ENCODE data around the gene DDB1. TPM values are rescaled to one million over a fixed set of nuclear protein-coding genes. Genes with fewer than 3 reads are reported as not detected.

The DDB1 gene
- total RNA-seq, 1 donor = 330 TPM

- Histone ChIP-seq H3K36me3 (ENCODE audit: insufficient read depth, low read length) (peaks cover 34% of the 10 kb centered on the region), H4K20me1 (ENCODE audit: insufficient read depth, low read length) (no peaks in the 10 kb centered on the region), H3K79me2 (ENCODE audit: insufficient read depth, low read length) (no peaks in the 10 kb centered on the region), H2AFZ (ENCODE audit: low read length) (no peak overlapping the region), H3K27ac (ENCODE audit: low read depth, low read length) (no peak overlapping the region), H3K9me3 (ENCODE audit: low read depth, low read length) (no peaks in the 10 kb centered on the region), H3K27me3 (ENCODE audit: insufficient read depth, low read length) (no peaks in the 10 kb centered on the region), H3K4me3 (ENCODE audit: insufficient read depth, low read length) (no peak overlapping the region), H3K4me1 (ENCODE audit: insufficient read depth, low read length) (no peaks in the 10 kb centered on the region), H3K4me2 (ENCODE audit: insufficient read depth, low read length) (no peak overlapping the region)
- peak; percentile 51 for DNase-seq (ENCODE audit: insufficient read length, low spot score, missing footprints)
- TF ChIP-seq CTCF (IDR thresholded peaks at IDR 0.05; ENCODE audit: extremely low read depth, low read depth, low read length) = no peak
Observed at GRCh38 chr11:61345954-61346843, 13.3 kb upstream of the DDB1 start.

DNA sequence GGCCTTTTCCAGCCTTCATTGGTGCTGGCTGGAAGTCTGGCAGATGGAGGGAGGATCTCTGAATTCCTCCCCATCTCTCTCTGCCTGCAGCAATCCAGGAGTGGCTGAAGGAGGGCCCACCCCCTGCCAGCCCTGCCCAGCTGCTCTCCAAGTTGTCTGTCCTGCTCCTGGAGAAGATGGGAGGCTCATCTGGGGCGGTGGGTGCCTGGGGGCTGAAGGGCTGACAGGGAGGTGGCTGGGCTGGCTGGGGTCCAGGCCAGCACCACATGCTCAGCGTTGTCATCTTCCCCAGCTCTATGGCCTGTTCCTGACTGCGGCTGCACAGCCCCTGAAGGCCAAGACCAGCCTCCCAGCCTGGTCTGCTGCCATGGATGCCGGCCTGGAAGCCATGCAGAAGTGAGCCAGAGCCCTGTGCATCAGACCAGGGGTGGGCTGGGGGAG, 12.3 kb upstream of the DDB1 start:
- Histone ChIP-seq H4K20me1 (ENCODE audit: insufficient read depth, low read length) (no peaks in the 10 kb centered on the region), H3K27me3 (ENCODE audit: insufficient read depth, low read length) (no peaks in the 10 kb centered on the region), H3K4me1 (ENCODE audit: insufficient read depth, low read length) (no peaks in the 10 kb centered on the region), H3K4me2 (ENCODE audit: insufficient read depth, low read length) (no peak overlapping the region), H2AFZ (ENCODE audit: low read length) (no peak overlapping the region), H3K79me2 (ENCODE audit: insufficient read depth, low read length) (no peaks in the 10 kb centered on the region), H3K4me3 (ENCODE audit: insufficient read depth, low read length) (no peak overlapping the region), H3K27ac (ENCODE audit: low read depth, low read length) (no peak overlapping the region), H3K9me3 (ENCODE audit: low read depth, low read length) (no peaks in the 10 kb centered on the region), H3K36me3 (ENCODE audit: insufficient read depth, low read length) (peaks cover 27% of the 10 kb centered on the region)
- DNase-seq (ENCODE audit: insufficient read length, low spot score, missing footprints) = peak; percentile 47
- no peak for TF ChIP-seq CTCF (IDR thresholded peaks at IDR 0.05; ENCODE audit: extremely low read depth, low read depth, low read length)

- DNase-seq (ENCODE audit: insufficient read length, low spot score, missing footprints) = peak; percentile 34
- H3K4me3 ChIP-seq (ENCODE audit: insufficient read depth, low read length) = no peak overlapping the region
- peaks cover 18% of the 10 kb centered on the region for H3K36me3 ChIP-seq (ENCODE audit: insufficient read depth, low read length)
- no peaks in the 10 kb centered on the region for H3K27me3 ChIP-seq (ENCODE audit: insufficient read depth, low read length)
- no peak for TF ChIP-seq CTCF (IDR thresholded peaks at IDR 0.05; ENCODE audit: extremely low read depth, low read depth, low read length)
- no peaks in the 10 kb centered on the region for H4K20me1 ChIP-seq (ENCODE audit: insufficient read depth, low read length)
- no peaks in the 10 kb centered on the region for H3K79me2 ChIP-seq (ENCODE audit: insufficient read depth, low read length)
- H3K4me2 ChIP-seq (ENCODE audit: insufficient read depth, low read length) = no peak overlapping the region
- no peak overlapping the region for H2AFZ ChIP-seq (ENCODE audit: low read length)
- no peak overlapping the region for H3K27ac ChIP-seq (ENCODE audit: low read depth, low read length)
- H3K9me3 ChIP-seq (ENCODE audit: low read depth, low read length) = no peaks in the 10 kb centered on the region
- H3K4me1 ChIP-seq (ENCODE audit: insufficient read depth, low read length) = no peaks in the 10 kb centered on the region
Observed at GRCh38 chr11:61343792-61344745, 11.2 kb upstream of the DDB1 start.

Data from osteoblast (primary cell).